ENCODE results near the gene FAAP20.
A peak's percentile ranks its signal among the peaks of the same experiment; 100 is the strongest.

The FAAP20 gene

GRCh38 chr1:2229037-2229864, 34.7 kb upstream of the FAAP20 start:
- peak; percentile 58 for DNase-seq (ENCODE audit: low read depth)
- H3K4me3 ChIP-seq (ENCODE audit: control insufficient read depth, low read depth, low read length): peak overlapping the region; percentile 60
- no peak for TF ChIP-seq CTCF (conservative IDR thresholded peaks at IDR 0.05; ENCODE audit: control insufficient read depth, insufficient read depth, low read depth, low read length)

GRCh38 chr1:2228694-2229036, 34.1 kb upstream of the FAAP20 start:
- DNase-seq (ENCODE audit: low read depth): no peak
- peak overlapping the region; percentile 60 for H3K4me3 ChIP-seq (ENCODE audit: control insufficient read depth, low read depth, low read length)
- no peak for TF ChIP-seq CTCF (conservative IDR thresholded peaks at IDR 0.05; ENCODE audit: control insufficient read depth, insufficient read depth, low read depth, low read length)

GRCh38 chr1:2228157-2228594, 33.6 kb upstream of the FAAP20 start, which contains the start of gene SKI:
SKI (plus strand) TSS chr1:2228319; CDS start chr1:2228767, 448 bp downstream.
- no peak for DNase-seq (ENCODE audit: low read depth)
- no peak for TF ChIP-seq CTCF (conservative IDR thresholded peaks at IDR 0.05; ENCODE audit: control insufficient read depth, insufficient read depth, low read depth, low read length)
- peak within 1 kb of the TSS; percentile 62 for H3K4me3 ChIP-seq (ENCODE audit: control insufficient read depth, low read depth, low read length)

GRCh38 chr1:2227346-2228156, 33.0 kb upstream of the FAAP20 start:
- H3K4me3 ChIP-seq (ENCODE audit: control insufficient read depth, low read depth, low read length): peak overlapping the region; percentile 62
- no peak for TF ChIP-seq CTCF (conservative IDR thresholded peaks at IDR 0.05; ENCODE audit: control insufficient read depth, insufficient read depth, low read depth, low read length)
- peak; percentile 94 for DNase-seq (ENCODE audit: low read depth)

GRCh38 chr1:2226525-2227345, 32.2 kb upstream of the FAAP20 start:
- no peak for TF ChIP-seq CTCF (conservative IDR thresholded peaks at IDR 0.05; ENCODE audit: control insufficient read depth, insufficient read depth, low read depth, low read length)
- DNase-seq (ENCODE audit: low read depth): no peak
- peak overlapping the region; percentile 62 for H3K4me3 ChIP-seq (ENCODE audit: control insufficient read depth, low read depth, low read length)
